ENCODE results near the gene DACT2. TPM values are rescaled to one million over a fixed set of nuclear protein-coding genes. Genes with fewer than 3 reads are reported as not detected.

Gene DACT2
- total RNA-seq, 1 experiment from 2014 or later: not detected

GRCh38 chr6:168303982-168304751 is 15.4 kb downstream of the DACT2 start:
- H3K9ac ChIP-seq (ENCODE audit: low read length): no peak overlapping the region
- H3K4me2 ChIP-seq (ENCODE audit: low read length): no peak overlapping the region
- no peak for TF ChIP-seq JUND (IDR thresholded peaks at IDR 0.05)
- no peak for TF ChIP-seq ATF3 (IDR thresholded peaks at IDR 0.05)
- TF ChIP-seq ZFX (IDR thresholded peaks at IDR 0.05): no peak
- TF ChIP-seq FOSL1 (IDR thresholded peaks at IDR 0.05; ENCODE audit: low read depth): no peak
- no peak for TF ChIP-seq YY1 (IDR thresholded peaks at IDR 0.05; ENCODE audit: extremely low read depth, insufficient replicate concordance, low read depth, low read length)
- no peak for TF ChIP-seq EZH2 (IDR thresholded peaks at IDR 0.05)
- no peak for TF ChIP-seq RAD21 (IDR thresholded peaks at IDR 0.05; ENCODE audit: low read depth)
- TF ChIP-seq TCF7L2 (IDR thresholded peaks at IDR 0.05; ENCODE audit: borderline replicate concordance, extremely low read depth, insufficient read depth, insufficient read length): no peak
- no peak for TF ChIP-seq POLR2A (IDR thresholded peaks at IDR 0.05; ENCODE audit: borderline replicate concordance, extremely low read depth, insufficient read depth, insufficient read length)
- no peak for TF ChIP-seq EGR1 (IDR thresholded peaks at IDR 0.05; ENCODE audit: low read depth)
- TF ChIP-seq SRF (IDR thresholded peaks at IDR 0.05; ENCODE audit: low read depth): no peak
- no peak for TF ChIP-seq SP1 (IDR thresholded peaks at IDR 0.05; ENCODE audit: low read depth)
- no peak for TF ChIP-seq ZBTB33 (IDR thresholded peaks at IDR 0.05; ENCODE audit: extremely low read depth, insufficient replicate concordance, low read length)
- no peak for TF ChIP-seq ELF1 (IDR thresholded peaks at IDR 0.05; ENCODE audit: borderline replicate concordance, low read depth)
- no peak for TF ChIP-seq CEBPB (IDR thresholded peaks at IDR 0.05; ENCODE audit: low read depth)
- no peak for TF ChIP-seq CBX3 (IDR thresholded peaks at IDR 0.05; ENCODE audit: low read depth)
- TF ChIP-seq POLR2AphosphoS5 (IDR thresholded peaks at IDR 0.05; ENCODE audit: low read depth, low read length): no peak
- TF ChIP-seq MAX (IDR thresholded peaks at IDR 0.05): no peak
- POLR2A ChIA-PET: no interaction called here
- RAD21 ChIA-PET (ENCODE audit: low non-redundant PET in 1 of 2, low total read pairs in 2 of 2, uncharacterized antibody in 2 of 2, unreplicated experiment in 2 of 2): no interaction called here
- H3K4me3 ChIP-seq (replicated peaks in 1 of 2; ENCODE audit: low read depth in 1 of 2, low read length in 2 of 2): no peak overlapping the region
- H4K20me1 ChIP-seq (ENCODE audit: insufficient read depth): no peaks in the 10 kb centered on the region
- no peak overlapping the region for H3K27ac ChIP-seq (ENCODE audit: low read depth, low read length)
- intact Hi-C loops (cut with micrococcal nuclease): no loop called here
- no TSS peak for BruUV-seq (replicated peaks)
- ATAC-seq: no peak
- H3K36me3 ChIP-seq (ENCODE audit: control insufficient read depth in 1 of 2, insufficient read depth in 2 of 2, low read length in 2 of 2): no peaks in the 10 kb centered on the region
- H3K9me3 ChIP-seq (ENCODE audit: control insufficient read depth in 1 of 2, insufficient read depth in 1 of 2, low read depth in 1 of 2, low read length in 2 of 2): no peaks in the 10 kb centered on the region
- no peaks in the 10 kb centered on the region for H3K9me2 ChIP-seq (ENCODE audit: insufficient read depth)
- H3K27me3 ChIP-seq (ENCODE audit: insufficient read depth, low read length): peaks cover 2% of the 10 kb centered on the region; the same call in 1 of the 2 replicates
- H3K79me2 ChIP-seq (ENCODE audit: insufficient read depth, low read length): no peaks in the 10 kb centered on the region
- DNase-seq (ENCODE audit: low read depth, low spot score): no peak
- CTCF ChIA-PET: no interaction called here
- H3K4me1 ChIP-seq (ENCODE audit: control insufficient read depth in 1 of 2, insufficient read depth in 2 of 2, low read length in 2 of 2): no peaks in the 10 kb centered on the region; a peak in 1 of 4 replicates
- no peak overlapping the region for H2AFZ ChIP-seq (ENCODE audit: low read depth, low read length, poor library complexity, severe bottlenecking)

Measured in HCT116 (cell line).